H9 (cell line): Measurements from ENCODE around the gene CEMIP. TPM values are rescaled to one million over a fixed set of nuclear protein-coding genes. Genes with fewer than 3 reads are reported as not detected.

Source experiments
- DNase-seq: peaks from one replicate; pipeline ENCODE4 v3.0.0-alpha.2; 2017
- H2AFZ ChIP-seq: one replicate; pipeline ENCODE4 v1.6.1; 2013; ENCODE audit warnings: mild to moderate bottlenecking, low read length, control low read depth, moderate library complexity
- H2AK5ac ChIP-seq: 2 replicates; pipeline ENCODE4 v1.6.1; 2013; ENCODE audit warnings: low read length, control low read depth, mixed read lengths; ENCODE audit not compliant: insufficient read length
- H2BK120ac ChIP-seq: one replicate; pipeline ENCODE4 v1.6.1; 2013; ENCODE audit warnings: low read depth, mild to moderate bottlenecking, low read length, control low read depth, inconsistent platforms; ENCODE audit not compliant: poor library complexity, severe bottlenecking
- H2BK12ac ChIP-seq: 2 replicates; pipeline ENCODE4 v1.6.1; 2013; ENCODE audit warnings: low read length, control low read depth, mixed read lengths, low read depth; ENCODE audit not compliant: insufficient read length
- H2BK15ac ChIP-seq: 2 replicates; pipeline ENCODE4 v1.6.1; 2013; ENCODE audit warnings: low read depth, low read length, control low read depth
- H2BK20ac ChIP-seq: one replicate; pipeline ENCODE4 v1.6.1; 2013; ENCODE audit warnings: low read depth, mild to moderate bottlenecking, low read length, control low read depth, inconsistent platforms; ENCODE audit not compliant: poor library complexity, severe bottlenecking
- H2BK5ac ChIP-seq: 2 replicates; pipeline ENCODE4 v1.6.1; 2013; ENCODE audit warnings: low read length, control low read depth, mixed read lengths; ENCODE audit not compliant: insufficient read length
- H3K14ac ChIP-seq: 2 replicates; pipeline ENCODE4 v1.6.1; 2013; ENCODE audit warnings: low read length, control low read depth; ENCODE audit not compliant: insufficient read depth
- H3K18ac ChIP-seq: 2 replicates; pipeline ENCODE4 v1.6.1; 2013; ENCODE audit warnings: low read depth, mild to moderate bottlenecking, mixed read lengths, low read length, control low read depth; ENCODE audit not compliant: insufficient read length
- H3K23ac ChIP-seq: 2 replicates; pipeline ENCODE4 v1.6.1; 2013; ENCODE audit warnings: low read length, control low read depth, mixed read lengths, low read depth; ENCODE audit not compliant: insufficient read length
- H3K23me2 ChIP-seq: 2 replicates; pipeline ENCODE4 v1.6.1; 2013; ENCODE audit warnings: low read depth, mild to moderate bottlenecking, mixed read lengths, low read length, control low read depth; ENCODE audit not compliant: insufficient read length, poor library complexity, severe bottlenecking
- H3K27ac ChIP-seq: 2 replicates; pipeline ENCODE4 v1.5.1; 2013; ENCODE audit warnings: low read length, control low read depth, mixed read lengths, low read depth; ENCODE audit not compliant: insufficient read length
- H3K27me3 ChIP-seq: 2 replicates; pipeline ENCODE4 v1.6.1; 2013; ENCODE audit warnings: low read length, control low read depth, inconsistent platforms; ENCODE audit not compliant: insufficient read depth
- H3K4ac ChIP-seq: 2 replicates; pipeline ENCODE4 v1.6.1; 2013; ENCODE audit warnings: low read depth, mild to moderate bottlenecking, control low read depth, inconsistent platforms, low read length, moderate library complexity
- H3K4me1 ChIP-seq: 2 replicates; pipeline ENCODE4 v1.6.1; 2013; ENCODE audit warnings: low read length, control low read depth, inconsistent platforms; ENCODE audit not compliant: insufficient read depth
- H3K4me2 ChIP-seq: 2 replicates; pipeline ENCODE4 v1.6.1; 2013; ENCODE audit warnings: low read length, control low read depth, mixed read lengths; ENCODE audit not compliant: insufficient read length, insufficient read depth
- H3K56ac ChIP-seq: 2 replicates; pipeline ENCODE4 v1.6.1; 2013; ENCODE audit warnings: low read depth, mild to moderate bottlenecking, mixed read lengths, low read length, control low read depth; ENCODE audit not compliant: insufficient read length
- H3K79me1 ChIP-seq: 2 replicates; pipeline ENCODE4 v1.6.1; 2013; ENCODE audit warnings: low read depth, mild to moderate bottlenecking, moderate library complexity, low read length, control low read depth, inconsistent platforms; ENCODE audit not compliant: insufficient read depth, poor library complexity, severe bottlenecking
- H3K79me2 ChIP-seq: 2 replicates; pipeline ENCODE4 v1.6.1; 2013; ENCODE audit warnings: low read length, control low read depth, inconsistent platforms; ENCODE audit not compliant: insufficient read depth
- H3K9ac ChIP-seq: 2 replicates; pipeline ENCODE4 v1.6.1; 2013; ENCODE audit warnings: low read length, control low read depth, mixed read lengths; ENCODE audit not compliant: insufficient read length; ENCODE audit errors: extremely low read depth
- H3K9me3 ChIP-seq: one replicate; pipeline ENCODE4 v1.6.1; 2013; ENCODE audit warnings: low read depth, low read length, inconsistent platforms; ENCODE audit not compliant: control insufficient read depth
- H3T11ph ChIP-seq: one replicate; pipeline ENCODE4 v1.6.1; 2013; ENCODE audit warnings: mild to moderate bottlenecking, low read length, control low read depth, inconsistent platforms
- H4K20me1 ChIP-seq: one replicate; pipeline ENCODE4 v1.6.1; 2013; ENCODE audit not compliant: control insufficient read depth, insufficient read length, insufficient read depth
- H4K5ac ChIP-seq: 2 replicates; pipeline ENCODE4 v1.6.1; 2013; ENCODE audit warnings: low read depth, mild to moderate bottlenecking, mixed read lengths, low read length, control low read depth; ENCODE audit not compliant: insufficient read length
- H4K8ac ChIP-seq: replicated peaks from 2 replicates; pipeline ENCODE4 v1.6.1; 2013; ENCODE audit warnings: low read length, control low read depth, mixed read lengths, low read depth; ENCODE audit not compliant: insufficient read length
- H4K91ac ChIP-seq: 2 replicates; pipeline ENCODE4 v1.6.1; 2013; ENCODE audit warnings: low read depth, mild to moderate bottlenecking, moderate library complexity, mixed read lengths, low read length, control low read depth; ENCODE audit not compliant: insufficient read length
- H3K27ac Mint-ChIP-seq, 3 experiments: 2 replicates in 2 of 3; 3 replicates in 1 of 3; pipeline ENCODE4 v1.8.0; 2020 to 2021; ENCODE audit warnings: mixed read lengths in 3 of 3, mild to moderate bottlenecking in 1 of 3, moderate library complexity in 1 of 3
- H3K27me3 Mint-ChIP-seq: 2 replicates; pipeline ENCODE4 v1.8.0; 2021; ENCODE audit warnings: low read depth, mild to moderate bottlenecking, moderate library complexity, mixed read lengths
- H3K36me3 Mint-ChIP-seq, 3 experiments: 2 replicates in 2 of 3; 3 replicates in 1 of 3; pipeline ENCODE4 v1.8.0; 2020 to 2021; ENCODE audit warnings: low read depth in 3 of 3, mixed read lengths in 3 of 3; ENCODE audit not compliant: insufficient read depth in 1 of 3
- H3K4me1 Mint-ChIP-seq, 2 experiments: 2 replicates each; pipeline ENCODE4 v1.8.0; 2020; ENCODE audit warnings: mixed read lengths in 2 of 2
- H3K4me3 Mint-ChIP-seq, 2 experiments: 2 replicates in 1 of 2; 3 replicates in 1 of 2; pipeline ENCODE4 v1.8.0; 2020 to 2021; ENCODE audit warnings: mild to moderate bottlenecking in 2 of 2, mixed read lengths in 2 of 2, moderate library complexity in 1 of 2
- H3K9me3 Mint-ChIP-seq, 2 experiments: 2 replicates in 1 of 2; 3 replicates in 1 of 2; pipeline ENCODE4 v1.8.0; 2020; ENCODE audit warnings: mild to moderate bottlenecking in 2 of 2, mixed read lengths in 2 of 2, moderate library complexity in 1 of 2
- CTCF ChIP-seq: fragments of 200-600 bp; sonication (generic); conservative IDR thresholded peaks from 3 replicates; pipeline ENCODE4 v1.8.0; 2021; ENCODE audit warnings: antibody characterized with exemption, mild to moderate bottlenecking
- WGBS: extraction: QIAGEN DNeasy Blood & Tissue Kit; methylation state at CpG from one replicate; pipeline ENCODE4 v1.1.7; 2013; ENCODE audit warnings: missing lambda C conversion rate, low lambda C conversion rate, mixed read lengths; ENCODE audit not compliant: insufficient read length; ENCODE audit errors: extremely low coverage; 5-methylcytosine and 5-hydroxymethylcytosine counted together
- total RNA-seq: library from RNA; stranded (reverse); gene quantifications from 2 replicates; pipeline ENCODE4 v1.2.1, GENCODE V29; 2021

CEMIP gene
- total RNA-seq, 1 experiment from 2014 or later, result 0.09 TPM

GRCh38 chr15:80834402-80834801 lies 55.2 kb downstream of the CEMIP start:
- Histone ChIP-seq H2BK5ac (no peak overlapping the region), H3K9me3 (no peaks in the 10 kb centered on the region), H4K8ac (no peak overlapping the region), H3K23ac (no peak overlapping the region), H3K14ac (no peak overlapping the region), H3K4me2 (no peak overlapping the region), H3K18ac (no peak overlapping the region), H3K56ac (no peak overlapping the region), H3K79me2 (no peaks in the 10 kb centered on the region), H3K27ac (no peak overlapping the region), H3K4me1 (peaks cover 13% of the 10 kb centered on the region), H3K23me2 (no peaks in the 10 kb centered on the region), H3K79me1 (no peaks in the 10 kb centered on the region), H2BK15ac (no peak overlapping the region), H4K5ac (no peak overlapping the region), H2BK120ac (no peak overlapping the region), H3T11ph (no peak overlapping the region), H2AK5ac (no peak overlapping the region), H3K4ac (no peak overlapping the region), H2AFZ (no peak overlapping the region), H4K20me1 (no peaks in the 10 kb centered on the region), H3K9ac (no peak overlapping the region), H4K91ac (no peak overlapping the region), H2BK20ac (no peak overlapping the region), H2BK12ac (no peak overlapping the region), H3K27me3 (no peaks in the 10 kb centered on the region)
- H3K27ac Mint-ChIP-seq, result no peak overlapping the region; a peak in 2 of 7 replicates
- H3K4me1 Mint-ChIP-seq, result peaks cover 38 to 49% of the 10 kb centered on the region in 2 experiments
- WGBS, result no CpG with 5 or more reads among the region's 2 CpGs
- H3K36me3 Mint-ChIP-seq, result no peaks in the 10 kb centered on the region; a peak in 2 of 7 replicates
- no peak for TF ChIP-seq CTCF
- no peak overlapping the region for H3K4me3 Mint-ChIP-seq
- H3K27me3 Mint-ChIP-seq, result peaks cover 6% of the 10 kb centered on the region
- no peaks in the 10 kb centered on the region for H3K9me3 Mint-ChIP-seq
- no peak for DNase-seq
